Measurements from ENCODE around the gene KIZ.
"Not testable (repeated sequence)": the region's sequence is repeated elsewhere in the genome, so short reads cannot be mapped to it uniquely, and the experiment has no call there.

The KIZ gene

GRCh38 chr20:21232546-21233280, 106.8 kb downstream of the KIZ start:
- DNase-seq: no peak

- no peak for DNase-seq
Observed at GRCh38 chr20:21234324-21234723, 108.4 kb downstream of the KIZ start.

- DNase-seq: no peak
Observed at GRCh38 chr20:21234806-21235483, 109.1 kb downstream of the KIZ start.

GRCh38 chr20:21235484-21236445, 109.9 kb downstream of the KIZ start:
- peak; percentile 58 to 71 for DNase-seq

- DNase-seq: no peak
Observed at GRCh38 chr20:21237956-21238799, 112.3 kb downstream of the KIZ start.

GRCh38 chr20:21238818-21239536, 113.1 kb downstream of the KIZ start:
- no peak for DNase-seq

GRCh38 chr20:21240394-21240793, 114.5 kb downstream of the KIZ start:
- DNase-seq: no peak

GRCh38 chr20:21241406-21241805, 115.5 kb downstream of the KIZ start:
- no peak for DNase-seq

- DNase-seq: no peak
Observed at GRCh38 chr20:21243811-21244210, 117.9 kb downstream of the KIZ start.

GRCh38 chr20:21244808-21245207, 118.9 kb downstream of the KIZ start:
- DNase-seq: no peak

GRCh38 chr20:21246161-21246560, 120.3 kb downstream of the KIZ start:
- DNase-seq: no peak

- not testable (repeated sequence) for DNase-seq
Observed at GRCh38 chr20:21247603-21248095, 121.8 kb downstream of the KIZ start.

- DNase-seq: no peak
Observed at GRCh38 chr20:21251278-21251677, 125.4 kb downstream of the KIZ start.

GRCh38 chr20:21257192-21257591, 131.3 kb downstream of the KIZ start:
- DNase-seq: no peak

- DNase-seq: no peak
Observed at GRCh38 chr20:21258411-21258810, 132.5 kb downstream of the KIZ start.

GRCh38 chr20:21259346-21259745, 133.5 kb downstream of the KIZ start:
- DNase-seq: no peak

GRCh38 chr20:21262812-21263211, 136.9 kb downstream of the KIZ start:
- DNase-seq: no peak

GRCh38 chr20:21265261-21266190, 139.6 kb downstream of the KIZ start:
- DNase-seq: no peak

- DNase-seq: no peak
Observed at GRCh38 chr20:21266191-21266536, 140.3 kb downstream of the KIZ start.

- DNase-seq: no peak
Observed at GRCh38 chr20:21269772-21270171, 143.9 kb downstream of the KIZ start.

Data from CD4-positive, alpha-beta T cell treated with Interleukin-4 for 1 hour (primary cell).